Muscle of leg (tissue), 11 donors: ENCODE results near the gene TMEM161B. TPM values are rescaled to one million over a fixed set of nuclear protein-coding genes. Genes with fewer than 3 reads are reported as not detected.
"Not testable (repeated sequence)": the region's sequence is repeated elsewhere in the genome, so short reads cannot be mapped to it uniquely, and the experiment has no call there.

Source experiments
- DNase-seq: peaks from one replicate; pipeline ENCODE4 v3.0.0; 2013
- H3K27ac ChIP-seq: one replicate; pipeline ENCODE4 v1.5.1; 2013; ENCODE audit warnings: mild to moderate bottlenecking, low read length, control low read depth
- H3K27me3 ChIP-seq: one replicate; pipeline ENCODE4 v1.6.1; 2013; ENCODE audit warnings: low read length; ENCODE audit not compliant: control insufficient read depth, insufficient read depth
- H3K36me3 ChIP-seq: one replicate; pipeline ENCODE4 v1.6.1; 2013; ENCODE audit warnings: low read length; ENCODE audit not compliant: control insufficient read depth, insufficient read depth
- H3K4me1 ChIP-seq: one replicate; pipeline ENCODE4 v1.6.1; 2013; ENCODE audit warnings: low read length; ENCODE audit not compliant: control insufficient read depth, insufficient read depth
- H3K4me3 ChIP-seq: one replicate; pipeline ENCODE4 v1.5.1; 2013; ENCODE audit warnings: low read length, control low read depth
- H3K9me3 ChIP-seq: replicated peaks from 2 replicates; pipeline ENCODE4 v1.6.1; 2013; ENCODE audit warnings: low read depth, low read length; ENCODE audit not compliant: control insufficient read depth
- WGBS: methylation state at CpG from one replicate; pipeline ENCODE4 v1.1.5; 2013; ENCODE audit warnings: missing lambda C conversion rate; ENCODE audit not compliant: insufficient coverage; 5-methylcytosine and 5-hydroxymethylcytosine counted together
- polyA plus RNA-seq, 8 donors: library from polyadenylated mRNA; unstranded; fragments of 120-200 nt; gene quantifications; one replicate each; pipeline versions ENCODE4 v1.2.1 to v1.2.3, GENCODE V29; 2013; ENCODE audit warnings: inconsistent platforms in 1 of 8, low replicate concordance in 1 of 8; ENCODE audit not compliant: insufficient read length in 8 of 8, insufficient read depth in 1 of 8
- total RNA-seq: library from RNA; stranded (reverse); fragments of 120-200 nt; gene quantifications from one replicate; pipeline ENCODE4 v1.2.4, GENCODE V29; 2013

Gene TMEM161B
- total and polyA plus RNA-seq, 9 donors, result 10.4 to 16.5 (median 11.4) TPM

DNA sequence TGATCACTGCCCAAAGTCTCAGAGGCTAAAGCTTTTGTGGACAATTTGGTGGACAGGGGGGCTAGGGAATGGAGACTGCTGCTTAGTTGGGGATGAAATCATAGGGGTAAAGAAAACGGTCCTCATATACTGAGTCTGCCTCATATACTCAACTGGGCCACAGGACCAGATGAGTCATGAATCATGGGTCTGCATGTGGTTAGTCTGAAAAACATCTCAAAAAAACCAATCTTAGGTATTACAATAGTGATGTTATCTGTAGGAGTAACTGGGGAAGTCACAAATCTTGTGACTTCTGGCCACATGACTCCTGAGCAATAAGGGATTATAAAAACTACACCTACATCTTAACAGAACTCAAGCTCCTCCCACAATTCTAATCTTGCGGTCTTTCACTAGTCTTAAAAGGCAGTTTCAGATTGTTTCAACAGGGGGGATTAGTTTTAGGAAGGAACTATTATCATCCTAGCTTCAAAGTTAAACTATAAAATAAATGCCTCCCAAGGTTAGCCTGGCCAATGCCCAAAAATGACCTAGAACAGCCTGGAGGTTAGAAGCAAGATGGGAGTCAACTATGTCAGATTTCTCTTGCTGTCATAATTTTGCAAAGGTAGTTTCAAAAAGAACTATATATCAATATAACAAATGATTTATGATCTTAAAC, 17.5 kb downstream of the TMEM161B start:
- Histone ChIP-seq H3K4me3 (no peak overlapping the region), H3K9me3 (no peaks in the 10 kb centered on the region), H3K4me1 (no peaks in the 10 kb centered on the region), H3K27me3 (no peaks in the 10 kb centered on the region), H3K27ac (no peak overlapping the region), H3K36me3 (no peaks in the 10 kb centered on the region)
- no CpG with 5 or more reads among the region's 2 CpGs for WGBS
- DNase-seq, result no peak

GRCh38 chr5:88250010-88250409, 18.6 kb downstream of the TMEM161B start:
- Histone ChIP-seq H3K27me3 (no peaks in the 10 kb centered on the region), H3K4me3 (no peak overlapping the region), H3K27ac (no peak overlapping the region), H3K9me3 (no peaks in the 10 kb centered on the region), H3K36me3 (no peaks in the 10 kb centered on the region), H3K4me1 (no peaks in the 10 kb centered on the region)
- no peak for DNase-seq
- 100% methylated on average over 1 of the region's 2 CpGs for WGBS

- H3K4me1 ChIP-seq, result no peaks in the 10 kb centered on the region
- H3K4me3 ChIP-seq, result no peak overlapping the region
- H3K9me3 ChIP-seq, result no peaks in the 10 kb centered on the region
- no peak overlapping the region for H3K27ac ChIP-seq
- DNase-seq, result no peak
- WGBS, result no CpG with 5 or more reads among the region's 2 CpGs
- no peaks in the 10 kb centered on the region for H3K36me3 ChIP-seq
- H3K27me3 ChIP-seq, result no peaks in the 10 kb centered on the region
Measured at GRCh38 chr5:88248743-88249540, 19.7 kb downstream of the TMEM161B start.

DNA sequence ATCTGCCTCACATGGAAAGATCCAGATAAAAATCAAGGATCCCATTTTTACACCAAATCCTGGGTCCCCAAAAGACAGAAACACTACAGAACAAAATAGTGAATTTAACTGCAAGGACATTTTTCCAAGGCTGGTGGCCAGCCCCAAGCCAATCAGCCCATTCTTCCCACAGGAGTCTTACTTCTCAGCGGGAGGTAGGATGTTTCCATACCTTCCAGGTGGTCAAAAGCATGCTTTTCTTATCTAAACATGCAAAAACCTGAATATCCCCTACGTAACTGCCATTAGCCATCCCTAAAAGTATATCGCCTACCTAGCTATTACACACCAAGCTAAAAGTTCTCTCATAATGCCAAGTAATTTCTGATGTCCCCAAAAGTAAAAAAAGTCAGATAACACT, 20.6 kb downstream of the TMEM161B start:
- no peak for DNase-seq
- Histone ChIP-seq H3K9me3 (no peaks in the 10 kb centered on the region), H3K4me3 (no peak overlapping the region), H3K27ac (no peak overlapping the region), H3K36me3 (no peaks in the 10 kb centered on the region), H3K4me1 (no peaks in the 10 kb centered on the region), H3K27me3 (no peaks in the 10 kb centered on the region)
- 89% methylated on average over 3 of the region's 3 CpGs for WGBS

GRCh38 chr5:88245893-88246244, 22.8 kb downstream of the TMEM161B start:
- no peak overlapping the region for H3K27ac ChIP-seq
- no peaks in the 10 kb centered on the region for H3K9me3 ChIP-seq
- H3K4me1 ChIP-seq, result no peaks in the 10 kb centered on the region
- no peak overlapping the region for H3K4me3 ChIP-seq
- H3K36me3 ChIP-seq, result no peaks in the 10 kb centered on the region
- H3K27me3 ChIP-seq, result no peaks in the 10 kb centered on the region
- no peak for DNase-seq

DNA sequence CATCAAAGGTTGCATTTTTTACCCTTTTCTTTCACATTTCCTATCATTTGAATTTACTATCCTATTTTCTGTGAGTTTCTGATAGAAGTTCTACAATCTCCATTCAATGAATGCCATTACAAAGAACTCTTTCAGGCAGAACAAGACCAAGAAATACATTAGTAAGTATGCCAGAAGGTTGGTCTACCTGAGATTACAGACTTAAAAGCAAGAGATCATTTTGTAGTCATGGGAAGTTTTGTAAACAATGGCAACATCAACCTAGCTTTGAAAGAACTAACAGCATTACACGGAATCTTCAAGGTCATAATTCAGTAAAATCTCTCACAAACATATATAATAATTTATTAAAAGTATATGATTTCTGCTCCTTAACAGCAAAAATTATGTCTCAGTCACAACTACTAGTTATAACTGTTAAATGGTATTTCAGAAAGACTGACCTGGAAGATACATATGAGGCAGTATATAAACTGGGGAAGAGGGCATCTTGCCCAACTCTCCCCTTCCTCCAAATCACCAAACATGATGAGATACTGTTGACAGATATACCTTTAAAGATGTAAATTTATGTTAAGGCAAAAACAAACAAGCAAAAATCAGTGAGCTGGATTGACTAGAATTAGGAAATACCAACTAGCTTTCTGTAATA, 23.3 kb downstream of the TMEM161B start:
- DNase-seq, result no peak
- H3K27me3 ChIP-seq, result no peaks in the 10 kb centered on the region
- H3K9me3 ChIP-seq, result no peaks in the 10 kb centered on the region
- no peaks in the 10 kb centered on the region for H3K4me1 ChIP-seq
- no peaks in the 10 kb centered on the region for H3K36me3 ChIP-seq
- H3K4me3 ChIP-seq, result no peak overlapping the region
- no peak overlapping the region for H3K27ac ChIP-seq
- no CpG with 5 or more reads among the region's 1 CpG for whole genome bisulfite sequencing

DNA sequence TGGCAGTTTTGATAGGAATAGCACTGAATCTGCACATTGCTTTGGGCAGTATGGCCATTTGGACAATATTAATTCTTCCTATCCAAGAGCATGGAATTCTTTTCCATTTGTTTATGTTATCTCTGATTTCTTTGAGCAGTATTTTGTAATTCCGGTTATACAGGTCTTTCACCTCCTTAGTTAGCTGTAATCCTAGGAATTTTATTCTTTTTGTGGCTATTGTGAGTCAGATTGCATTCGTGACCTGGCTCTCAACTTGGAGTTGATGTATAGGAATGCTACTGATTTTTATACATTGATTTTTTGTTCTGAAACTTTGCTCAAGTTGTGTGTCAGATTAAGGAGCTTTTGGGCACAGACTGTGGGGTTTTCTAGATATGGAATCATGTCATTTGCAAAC, 24.0 kb downstream of the TMEM161B start:
- DNase-seq, result no peak
- WGBS, result no CpG with 5 or more reads among the region's 2 CpGs
- no peak overlapping the region for H3K27ac ChIP-seq
- H3K4me3 ChIP-seq, result no peak overlapping the region
- H3K36me3 ChIP-seq, result no peaks in the 10 kb centered on the region
- H3K4me1 ChIP-seq, result no peaks in the 10 kb centered on the region
- no peaks in the 10 kb centered on the region for H3K9me3 ChIP-seq
- no peaks in the 10 kb centered on the region for H3K27me3 ChIP-seq

- H3K9me3 ChIP-seq, H3K27me3 ChIP-seq, H3K4me1 ChIP-seq, H3K27ac ChIP-seq, H3K4me3 ChIP-seq, DNase-seq, H3K36me3 ChIP-seq: not testable (repeated sequence)
- no CpG with 5 or more reads among the region's 2 CpGs for WGBS
Measured at GRCh38 chr5:88243493-88243892, 25.2 kb downstream of the TMEM161B start.

GRCh38 chr5:88238732-88239131, 29.9 kb downstream of the TMEM161B start:
- Histone ChIP-seq H3K27me3 (no peaks in the 10 kb centered on the region), H3K4me3 (no peak overlapping the region), H3K4me1 (no peaks in the 10 kb centered on the region), H3K36me3 (no peaks in the 10 kb centered on the region), H3K9me3 (no peaks in the 10 kb centered on the region), H3K27ac (no peak overlapping the region)
- no CpG with 5 or more reads among the region's 4 CpGs for WGBS
- no peak for DNase-seq

DNA sequence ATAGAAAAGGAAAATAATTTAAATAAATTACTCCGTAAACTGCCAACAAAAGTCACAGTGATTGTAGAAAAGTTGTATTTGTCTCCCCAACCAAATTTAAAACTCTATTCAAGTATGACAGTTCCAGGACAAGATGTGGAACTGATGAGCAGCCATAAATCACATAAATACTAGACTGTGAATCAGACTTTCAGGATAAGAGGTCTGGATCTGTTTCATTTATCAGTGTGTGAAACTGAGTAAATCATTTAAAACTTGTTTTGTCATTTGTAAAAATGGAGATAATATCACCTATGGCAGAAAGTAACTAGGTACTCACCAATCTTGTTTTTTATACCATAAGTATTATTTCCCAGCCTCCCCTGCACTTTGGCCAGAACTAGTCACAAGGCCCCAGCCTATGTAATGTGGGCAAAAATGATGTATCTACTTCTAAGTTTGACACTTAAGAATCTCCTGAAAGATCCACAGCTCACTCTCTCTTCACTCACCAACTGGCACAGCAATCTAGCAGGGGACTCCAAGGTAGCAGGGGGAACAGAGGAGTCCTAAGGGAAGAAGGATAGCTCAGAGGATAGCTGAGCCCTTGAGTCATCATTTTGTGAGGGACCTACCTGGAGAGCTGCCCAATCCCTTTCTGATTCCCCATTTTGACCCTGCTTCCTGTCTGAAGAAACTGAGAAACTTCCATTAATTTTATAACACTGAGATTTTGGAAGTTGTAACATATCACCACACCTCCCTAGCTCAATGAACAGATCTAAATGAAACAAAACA, 31.6 kb downstream of the TMEM161B start:
- Histone ChIP-seq H3K36me3 (no peaks in the 10 kb centered on the region), H3K27me3 (no peaks in the 10 kb centered on the region), H3K27ac (no peak overlapping the region), H3K9me3 (peaks cover under 1% of the 10 kb centered on the region), H3K4me1 (no peaks in the 10 kb centered on the region), H3K4me3 (no peak overlapping the region)
- WGBS, result no CpG with 5 or more reads among the region's 1 CpG
- DNase-seq, result no peak
